Neural cell (in vitro differentiated cells): ENCODE data around the gene HTRA2.

ENCODE experiments used
- CTCF ChIP-seq: fragments of 450-650 bp; IDR thresholded peaks from 2 replicates; pipeline ENCODE4 v1.5.1; 2014; ENCODE audit warnings: antibody characterized with exemption, mild to moderate bottlenecking, moderate library complexity; ENCODE audit not compliant: poor library complexity, severe bottlenecking
- EP300 ChIP-seq: fragments of 450-650 bp; conservative IDR thresholded peaks from 2 replicates; pipeline ENCODE4 v1.6.1; 2014; ENCODE audit warnings: antibody characterized with exemption, mild to moderate bottlenecking, moderate library complexity; ENCODE audit not compliant: poor library complexity, severe bottlenecking
- MXI1 ChIP-seq: fragments of 450-650 bp; conservative IDR thresholded peaks from 2 replicates; pipeline ENCODE4 v1.6.1; 2014; ENCODE audit warnings: antibody characterized with exemption, mild to moderate bottlenecking; ENCODE audit not compliant: poor library complexity, severe bottlenecking
- POLR2AphosphoS5 ChIP-seq: IDR thresholded peaks from 2 replicates; pipeline ENCODE4 v1.6.1; 2012
- SMC3 ChIP-seq: fragments of 450-650 bp; conservative IDR thresholded peaks from 2 replicates; pipeline ENCODE4 v1.6.1; 2014; ENCODE audit warnings: antibody characterized with exemption, mild to moderate bottlenecking, moderate library complexity; ENCODE audit not compliant: poor library complexity
- TAF1 ChIP-seq: IDR thresholded peaks from 2 replicates; pipeline ENCODE4 v1.6.1; 2012; ENCODE audit warnings: low read depth

DNA sequence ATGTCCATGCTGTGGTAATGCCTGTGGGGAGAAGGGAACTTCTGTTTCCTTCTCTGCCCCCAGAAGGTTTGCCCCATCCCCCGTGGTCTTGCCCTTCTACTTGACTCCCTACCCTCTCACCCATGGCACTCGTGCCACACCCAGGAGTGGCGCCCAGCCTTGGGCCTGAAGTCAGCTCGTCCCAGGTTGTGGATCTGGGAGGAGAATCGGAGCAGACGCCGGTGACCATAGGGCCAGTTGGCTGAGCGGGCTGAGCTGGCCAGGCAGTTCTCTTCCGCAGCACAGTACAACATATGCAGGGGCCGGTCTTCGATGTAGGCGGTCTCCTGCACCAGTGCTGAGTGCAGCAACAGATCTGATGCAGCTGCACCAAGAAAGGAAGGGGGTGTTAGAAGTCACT lies 4.7 kb downstream of the HTRA2 start:
- TF ChIP-seq CTCF (no peak), EP300 (no peak), TAF1 (no peak), SMC3 (no peak), MXI1 (no peak), POLR2AphosphoS5 (no peak)
